ENCODE data around the gene TADA2B. TPM values are rescaled to one million over a fixed set of nuclear protein-coding genes. Genes with fewer than 3 reads are reported as not detected.
A peak's percentile ranks its signal among the peaks of the same experiment; 100 is the strongest.

The TADA2B gene
- total and polyA plus RNA-seq, 2 experiments from 2014 or later: 3.6 to 11.4 TPM

GRCh38 chr4:7045553-7045952 is 2.4 kb downstream of the TADA2B start:
- DNase-seq (ENCODE audit: low spot score): no peak
- Histone ChIP-seq H3K4me3 (no peak overlapping the region), H3K27ac (ENCODE audit: low read depth) (no peak overlapping the region), H3K36me3 (ENCODE audit: insufficient read depth) (no peaks in the 10 kb centered on the region), H3F3A (replicated peaks; ENCODE audit: low read depth) (0 out of 2 replicates have a peak, but pooled peaks cover 3% of the 10 kb centered on the region), H3K4me1 (ENCODE audit: insufficient read depth) (peaks cover 9% of the 10 kb centered on the region; the same call in 1 of the 2 replicates), H4K20me1 (replicated peaks; ENCODE audit: insufficient read depth) (peaks cover 42% of the 10 kb centered on the region), H3K4me2 (no peak overlapping the region), H2AFZ (no peak overlapping the region), H3K9me2 (ENCODE audit: insufficient read depth) (no peaks in the 10 kb centered on the region), H3K27me3 (ENCODE audit: insufficient read depth) (peaks cover 28% of the 10 kb centered on the region), H3K79me2 (replicated peaks; ENCODE audit: insufficient read depth) (peaks cover 60% of the 10 kb centered on the region)
- Mint-ChIP-seq H3K27me3 (ENCODE audit: insufficient read depth, low read depth, poor library complexity) (peaks cover 31% of the 10 kb centered on the region), H3K4me3 (peak overlapping the region; percentile 23; the same call in 1 of the 3 replicates), H3K4me1 (peaks cover 51% of the 10 kb centered on the region), H3K36me3 (ENCODE audit: low read depth) (no peaks in the 10 kb centered on the region; the same call in 2 of the 3 replicates), H3K9me3 (no peaks in the 10 kb centered on the region; the same call in 1 of the 3 replicates), H3K27ac (no peak overlapping the region)
- no peak for TF ChIP-seq JUNB (IDR thresholded peaks at IDR 0.05; ENCODE audit: unreplicated experiment)
- ATAC-seq: no peak

GRCh38 chr4:7045961-7046921 is 3.1 kb downstream of the TADA2B start:
- no peak overlapping the region for H3K4me3 ChIP-seq
- no peak for TF ChIP-seq NANOG (IDR thresholded peaks at IDR 0.05; ENCODE audit: borderline replicate concordance)
- TF ChIP-seq CTCF (conservative IDR thresholded peaks at IDR 0.05; ENCODE audit: low read depth in 2 of 2): no peak
- H3K27ac ChIP-seq (ENCODE audit: low read depth): no peak overlapping the region
- Mint-ChIP-seq H3K9me3 (no peaks in the 10 kb centered on the region; the same call in 1 of the 3 replicates), H3K27ac (peak overlapping the region; percentile 56), H3K4me3 (no peak overlapping the region; the same call in 2 of the 3 replicates), H3K36me3 (ENCODE audit: low read depth) (no peaks in the 10 kb centered on the region; the same call in 2 of the 3 replicates), H3K27me3 (ENCODE audit: insufficient read depth, low read depth, poor library complexity) (peaks cover 24% of the 10 kb centered on the region), H3K4me1 (peaks cover 51% of the 10 kb centered on the region)
- DNase-seq (ENCODE audit: low spot score): no peak
- peaks cover 60% of the 10 kb centered on the region for H3K79me2 ChIP-seq (replicated peaks; ENCODE audit: insufficient read depth)
- no peaks in the 10 kb centered on the region for H3K36me3 ChIP-seq (ENCODE audit: insufficient read depth)
- peaks cover 9% of the 10 kb centered on the region; the same call in 1 of the 2 replicates for H3K4me1 ChIP-seq (ENCODE audit: insufficient read depth)
- no peak overlapping the region for H3K4me2 ChIP-seq
- no peak for ATAC-seq
- H4K20me1 ChIP-seq (replicated peaks; ENCODE audit: insufficient read depth): peaks cover 38% of the 10 kb centered on the region
- no peaks in the 10 kb centered on the region for H3F3A ChIP-seq (replicated peaks; ENCODE audit: low read depth)
- H2AFZ ChIP-seq: no peak overlapping the region
- H3K27me3 ChIP-seq (ENCODE audit: insufficient read depth): peaks cover 21% of the 10 kb centered on the region
- no peaks in the 10 kb centered on the region for H3K9me2 ChIP-seq (ENCODE audit: insufficient read depth)

- 0 out of 2 replicates have a peak, but pooled peaks cover 4% of the 10 kb centered on the region for H3K4me1 ChIP-seq (ENCODE audit: insufficient read depth)
- no peak for DNase-seq (ENCODE audit: low spot score)
- H3K4me2 ChIP-seq: no peak overlapping the region
- no peak for ATAC-seq
- H3K27me3 ChIP-seq (ENCODE audit: insufficient read depth): peaks cover 14% of the 10 kb centered on the region
- H4K20me1 ChIP-seq (replicated peaks; ENCODE audit: insufficient read depth): peaks cover 35% of the 10 kb centered on the region
- H3K9me2 ChIP-seq (ENCODE audit: insufficient read depth): no peaks in the 10 kb centered on the region
- H2AFZ ChIP-seq: no peak overlapping the region
- Mint-ChIP-seq H3K36me3 (ENCODE audit: low read depth) (no peaks in the 10 kb centered on the region; the same call in 2 of the 3 replicates), H3K9me3 (no peaks in the 10 kb centered on the region; the same call in 1 of the 3 replicates), H3K4me3 (no peak overlapping the region), H3K4me1 (peaks cover 44% of the 10 kb centered on the region), H3K27ac (no peak overlapping the region), H3K27me3 (ENCODE audit: insufficient read depth, low read depth, poor library complexity) (peaks cover 17% of the 10 kb centered on the region)
- H3K4me3 ChIP-seq: no peak overlapping the region
- no peaks in the 10 kb centered on the region for H3F3A ChIP-seq (replicated peaks; ENCODE audit: low read depth)
- no peak overlapping the region for H3K27ac ChIP-seq (ENCODE audit: low read depth)
- no peaks in the 10 kb centered on the region for H3K36me3 ChIP-seq (ENCODE audit: insufficient read depth)
- H3K79me2 ChIP-seq (replicated peaks; ENCODE audit: insufficient read depth): peaks cover 64% of the 10 kb centered on the region
- TF ChIP-seq EZH2 (IDR thresholded peaks at IDR 0.05; ENCODE audit: low read depth, unreplicated experiment) (no peak), ZNF462 (CRISPR knock-in tag; IDR thresholded peaks at IDR 0.05) (no peak), POLR2AphosphoS5 (IDR thresholded peaks at IDR 0.05; ENCODE audit: low read depth) (no peak), STAT1 (IDR thresholded peaks at IDR 0.05; ENCODE audit: unreplicated experiment) (no peak)
Observed at GRCh38 chr4:7046971-7047370, 3.8 kb downstream of the TADA2B start.

All from GM23338 (cell line).